GM12891 (cell line): ENCODE measurements around the gene SCAP.

Experiments
- POLR2A ChIP-seq: IDR thresholded peaks from 2 replicates; pipeline ENCODE4 v1.6.1; 2011; ENCODE audit warnings: low read depth, low read length, control low read depth
- POLR2AphosphoS5 ChIP-seq: IDR thresholded peaks from 2 replicates; pipeline ENCODE4 v1.6.1; 2011; ENCODE audit warnings: low read depth, low read length, control low read depth
- TAF1 ChIP-seq: IDR thresholded peaks from 2 replicates; pipeline ENCODE4 v1.6.1; 2011; ENCODE audit warnings: low read depth, low read length, control low read depth

DNA sequence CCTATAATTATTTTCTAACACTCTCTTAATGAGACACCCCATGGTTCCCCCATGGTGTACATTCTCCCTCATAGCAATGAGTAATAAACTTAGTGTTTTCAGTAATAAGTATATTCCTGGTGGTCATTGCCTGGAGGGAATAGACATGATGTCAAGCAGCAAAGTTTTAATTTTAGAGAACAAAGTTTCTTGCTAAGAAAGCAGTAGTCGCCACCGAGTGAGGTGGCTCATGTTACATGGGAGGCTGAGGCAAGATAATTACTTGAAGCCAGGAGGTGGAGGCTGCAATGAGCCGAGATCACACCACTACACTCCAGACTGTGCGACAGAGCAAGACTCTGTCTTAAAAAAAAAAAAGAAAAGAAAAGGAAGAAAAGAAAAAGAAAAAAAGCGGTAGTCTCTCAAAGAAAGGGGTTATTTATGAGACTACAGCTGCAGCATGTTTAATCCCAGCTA lies 40.2 kb upstream of the SCAP start:
- TF ChIP-seq POLR2AphosphoS5 (no peak), POLR2A (no peak), TAF1 (no peak)
